ENCODE data around the gene SEC61A1. TPM values are rescaled to one million over a fixed set of nuclear protein-coding genes. Genes with fewer than 3 reads are reported as not detected.

The SEC61A1 gene
- total RNA-seq, 1 donor from 2014 or later: 203 TPM

GRCh38 chr3:128060473-128061381 is 8.5 kb downstream of the SEC61A1 start:
- no peak for DNase-seq (ENCODE audit: low spot score)

- no peak for DNase-seq (ENCODE audit: low spot score)
These were observed 10.0 kb downstream of the SEC61A1 start for GRCh38 chr3:128062033-128062745.

- DNase-seq (ENCODE audit: low spot score): no peak
These were observed 11.6 kb downstream of the SEC61A1 start for GRCh38 chr3:128063865-128064264.

GRCh38 chr3:128064962-128065361 is 12.7 kb downstream of the SEC61A1 start:
- no peak for DNase-seq (ENCODE audit: low spot score)

GRCh38 chr3:128066114-128066513 is 13.9 kb downstream of the SEC61A1 start:
- DNase-seq (ENCODE audit: low spot score): no peak

GRCh38 chr3:128066676-128067075 is 14.4 kb downstream of the SEC61A1 start:
- DNase-seq (ENCODE audit: low spot score): no peak

GRCh38 chr3:128067489-128067888 is 15.3 kb downstream of the SEC61A1 start:
- no peak for DNase-seq (ENCODE audit: low spot score)

GRCh38 chr3:128068156-128068620 is 16.0 kb downstream of the SEC61A1 start:
- no peak for DNase-seq (ENCODE audit: low spot score)

- no peak for DNase-seq (ENCODE audit: low spot score)
These were observed 17.0 kb downstream of the SEC61A1 start for GRCh38 chr3:128069271-128069670.

GRCh38 chr3:128070898-128071591 is 18.8 kb downstream of the SEC61A1 start:
- DNase-seq (ENCODE audit: low spot score): no peak

GRCh38 chr3:128071771-128072453 is 19.7 kb downstream of the SEC61A1 start:
- DNase-seq (ENCODE audit: low spot score): no peak

- no peak for DNase-seq (ENCODE audit: low spot score)
These were observed 20.4 kb downstream of the SEC61A1 start for GRCh38 chr3:128072454-128073184.

- DNase-seq (ENCODE audit: low spot score): no peak
These were observed 21.0 kb downstream of the SEC61A1 start for GRCh38 chr3:128073185-128073725.

GRCh38 chr3:128073807-128074206 is 21.6 kb downstream of the SEC61A1 start:
- no peak for DNase-seq (ENCODE audit: low spot score)

- no peak for DNase-seq (ENCODE audit: low spot score)
These were observed 22.7 kb downstream of the SEC61A1 start for GRCh38 chr3:128074851-128075521.

GRCh38 chr3:128075522-128076482 is 23.6 kb downstream of the SEC61A1 start:
- DNase-seq (ENCODE audit: low spot score): peak; percentile 91

GRCh38 chr3:128076483-128077201 is 24.4 kb downstream of the SEC61A1 start:
- DNase-seq (ENCODE audit: low spot score): no peak

GRCh38 chr3:128077202-128077624 is 25.0 kb downstream of the SEC61A1 start:
- no peak for DNase-seq (ENCODE audit: low spot score)
